K562 (cell line): ENCODE measurements around the gene KRTAP5-7. TPM values are rescaled to one million over a fixed set of nuclear protein-coding genes. Genes with fewer than 3 reads are reported as not detected.

Source experiments
- ATAC-seq: fragments of 200-7000 bp; cut with Tn5 transposase; 3 replicates; pipeline ENCODE4 v1.9.1; 2020; ENCODE audit warnings: moderate library complexity
- BruUV-seq: library from RNA; stranded (reverse); fragments of 400-500 nt; replicated peaks from 2 replicates; lab custom pipeline; 2021; lab: Mats Ljungman, UMichigan
- CTCF ChIA-PET: fragments of 300-600 bp; formaldehyde crosslinking; extraction: SDS; loops from one replicate; lab custom pipeline; 2021; ENCODE audit warnings: low intra/inter-chr PET ratio; lab: Yijun Ruan, JAX
- POLR2A ChIA-PET: fragments of 300-600, 350-650 bp; sonication (Branson Sonifier 250); formaldehyde crosslinking; extraction: SDS; loops from one replicate; lab custom pipeline; 2021; ENCODE audit warnings: antibody characterized with exemption, inconsistent platforms; lab: Yijun Ruan, JAX
- DNase-seq, 4 experiments: peaks; one replicate each; pipeline versions ENCODE4 v3.0.0 to v3.0.0-alpha.2; 2011 to 2018; ENCODE audit warnings: low spot score in 3 of 4, mixed read lengths in 3 of 4; ENCODE audit errors: extremely low read depth in 1 of 4
- FAIRE-seq: peaks from 2 replicates; lab custom pipeline; 2011; peaks lifted over from hg19 to GRCh38; lab: Jason Lieb, UNC
- H2AFZ ChIP-seq: 2 replicates; pipeline ENCODE4 v1.6.0; 2011; ENCODE audit warnings: low read depth, low read length, control low read depth, inconsistent platforms
- H3K27ac ChIP-seq: fragments of 200-600 bp; 3 replicates; pipeline ENCODE4 v1.8.0; 2011; ENCODE audit warnings: low read depth, mild to moderate bottlenecking, control low read depth, inconsistent platforms, low read length, moderate library complexity, mixed read lengths; ENCODE audit errors: extremely low read depth
- H3K27me3 ChIP-seq, 2 experiments: fragments of 300-600 bp in 1 of 2; 2 replicates in 1 of 2; 3 replicates in 1 of 2; pipeline versions ENCODE4 v1.6.0 to v1.8.0; 2011; ENCODE audit warnings: inconsistent platforms in 2 of 2, low read length in 2 of 2, mild to moderate bottlenecking in 1 of 2, mixed read lengths in 1 of 2, moderate library complexity in 1 of 2; ENCODE audit not compliant: control insufficient read depth in 2 of 2, insufficient read depth in 2 of 2
- H3K36me3 ChIP-seq: fragments of 300-600 bp; 3 replicates; pipeline ENCODE4 v1.8.0; 2011; ENCODE audit warnings: mild to moderate bottlenecking, low read length, inconsistent platforms; ENCODE audit not compliant: control insufficient read depth, insufficient read depth
- H3K4me1 ChIP-seq, 2 experiments: fragments of 200-600 bp in 1 of 2; replicated peaks in 1 of 2; 2 replicates in 1 of 2; 3 replicates in 1 of 2; pipeline versions ENCODE4 v1.5.1 to v1.8.0; 2011; ENCODE audit warnings: inconsistent platforms in 2 of 2, low read length in 2 of 2, mild to moderate bottlenecking in 1 of 2, mixed read lengths in 1 of 2, moderate library complexity in 1 of 2; ENCODE audit not compliant: control insufficient read depth in 2 of 2, insufficient read depth in 2 of 2
- H3K4me2 ChIP-seq: 2 replicates; pipeline ENCODE4 v1.6.1; 2011; ENCODE audit warnings: low read length, control low read depth, inconsistent platforms, mixed read lengths; ENCODE audit not compliant: insufficient read depth
- H3K4me3 ChIP-seq: fragments of 200-600 bp; sonication (generic), shearing (Covaris generic); 2 replicates; pipeline ENCODE4 v1.5.1; 2016; ENCODE audit warnings: control low read depth, inconsistent platforms
- H3K79me2 ChIP-seq: fragments of 200-600 bp; 3 replicates; pipeline ENCODE4 v1.8.0; 2011; ENCODE audit warnings: low read length, inconsistent platforms; ENCODE audit not compliant: control insufficient read depth, insufficient read depth
- H3K9ac ChIP-seq, 2 experiments: 2 replicates each; pipeline versions ENCODE4 v1.6.0 to v1.6.1; 2011; ENCODE audit warnings: low read depth in 2 of 2, low read length in 2 of 2, control low read depth in 1 of 2, inconsistent platforms in 1 of 2, mild to moderate bottlenecking in 1 of 2, mixed read lengths in 1 of 2; ENCODE audit not compliant: insufficient read depth in 1 of 2
- H3K9me1 ChIP-seq: one replicate; pipeline ENCODE4 v1.6.0; 2011; ENCODE audit warnings: inconsistent platforms, mild to moderate bottlenecking, low read length, moderate library complexity; ENCODE audit not compliant: control insufficient read depth, insufficient read depth
- H3K9me3 ChIP-seq: replicated peaks from 2 replicates; pipeline ENCODE4 v1.5.1; 2011; ENCODE audit warnings: low read depth, low read length, inconsistent platforms; ENCODE audit not compliant: control insufficient read depth, insufficient read depth
- H4K20me1 ChIP-seq: replicated peaks from 2 replicates; pipeline ENCODE4 v1.6.1; 2011; ENCODE audit warnings: low read length, inconsistent platforms, mixed read lengths; ENCODE audit not compliant: control insufficient read depth, insufficient read depth
- ELK1 ChIP-seq: sonication (generic); formaldehyde crosslinking; IDR thresholded peaks from 2 replicates; pipeline ENCODE4 v1.8.1; 2022; ENCODE audit warnings: missing genetic modification reagents
- ID3 ChIP-seq, 2 experiments: fragments of 250-450 bp in 1 of 2; fragments of 450-650 bp in 1 of 2; sonication (Bioruptor Pico) in 1 of 2; IDR thresholded peaks; 2 replicates each; pipeline versions ENCODE4 v1.6.1 to v1.8.0; 2016 to 2021; ENCODE audit warnings: mild to moderate bottlenecking in 2 of 2, moderate library complexity in 2 of 2, missing compliant biosample characterization in 1 of 2, missing genetic modification characterization in 1 of 2
- MCM2 ChIP-seq: fragments of 450-650 bp; IDR thresholded peaks from 2 replicates; pipeline ENCODE4 v1.6.1; 2017; ENCODE audit warnings: low read depth, mild to moderate bottlenecking
- NFXL1 ChIP-seq: fragments of 450-650 bp; formaldehyde crosslinking; IDR thresholded peaks from 2 replicates; pipeline ENCODE4 v1.4.0; 2021; ENCODE audit warnings: mild to moderate bottlenecking
- PREB ChIP-seq: sonication (generic); formaldehyde crosslinking; IDR thresholded peaks from 2 replicates; pipeline ENCODE4 v1.8.1; 2023; ENCODE audit warnings: mild to moderate bottlenecking, missing genetic modification reagents
- ZKSCAN1 ChIP-seq: fragments of 150-350 bp; IDR thresholded peaks from 2 replicates; pipeline ENCODE4 v1.6.1; 2016; ENCODE audit warnings: low read depth, low read length
- ZNF444 ChIP-seq: fragments of 250-450 bp; sonication (Bioruptor Pico); IDR thresholded peaks from 2 replicates; pipeline ENCODE4 v1.4.0; 2020; ENCODE audit warnings: mild to moderate bottlenecking, moderate library complexity
- ZNF449 ChIP-seq: fragments of 250-450 bp; sonication (Bioruptor Pico); IDR thresholded peaks from 2 replicates; pipeline ENCODE4 v1.8.0; 2022; ENCODE audit warnings: moderate library complexity, mild to moderate bottlenecking, inconsistent platforms
- WGBS: fragments of 100-300 bp; shearing (Covaris generic); methylation state at CpG from one replicate; pipeline ENCODE4 v1.1.6; 2016; ENCODE audit warnings: low coverage, mixed read lengths; ENCODE audit not compliant: insufficient coverage; ENCODE audit errors: missing lambda C conversion rate; 5-methylcytosine and 5-hydroxymethylcytosine counted together
- in situ Hi-C: fragments of 300-500 bp; cut with MboI; formaldehyde crosslinking; loops from 4 replicates; pipeline ENCODE4 v1.15.0; 2018; ENCODE audit warnings: inconsistent platforms, mixed read lengths
- intact Hi-C: fragments of 100-400 bp; cut with micrococcal nuclease; formaldehyde crosslinking; loops from 2 replicates; pipeline ENCODE4 v1.14.2; 2022
- polyA plus RNA-seq, 8 experiments: library from polyadenylated mRNA; depleted of rRNA in 4 of 8; stranded (reverse) in 5 of 8; unstranded in 3 of 8; fragments of >200 nt; fragmentation: Nextera tagmentation in 2 of 8; fragmentation: Illumina TruSeq in 1 of 8; extraction: Ambion mirVana in 2 of 8; extraction: Trizol in 1 of 8; gene quantifications; 2 replicates each; pipeline versions ENCODE4 v1.2.1 to v1.2.3, GENCODE V29; 2011 to 2014; ENCODE audit warnings: inconsistent platforms in 1 of 8, missing spikeins in 1 of 8
- total RNA-seq, 7 experiments: library from RNA; depleted of rRNA in 6 of 7; stranded (reverse); fragments of >200 nt in 6 of 7; fragmentation: Illumina TruSeq in 2 of 7; extraction: Trizol in 2 of 7; gene quantifications; 2 replicates each; pipeline versions ENCODE4 v1.2.1 to v1.2.3, GENCODE V29; 2011 to 2021; ENCODE audit warnings: low replicate concordance in 1 of 7

Gene KRTAP5-7
- total and polyA plus RNA-seq, 9 of the 15 experiments (the other 6 are each of a cell fraction or from before 2014, with no cell fraction given) = not detected

GRCh38 chr11:71485063-71485399, 42.0 kb upstream of the KRTAP5-7 start (continued):
- TF ChIP-seq NFXL1 (CRISPR knock-in tag) = no peak

GRCh38 chr11:71485466-71485865, 41.6 kb upstream of the KRTAP5-7 start:
- Histone ChIP-seq H3K4me3 (no peak overlapping the region), H3K9ac (no peak overlapping the region), H3K4me1 (peaks cover 6 to 17% of the 10 kb centered on the region in 2 experiments; a peak in 4 of 5 replicates), H3K27me3 (no peaks in the 10 kb centered on the region), H3K9me1 (no peaks in the 10 kb centered on the region), H2AFZ (no peak overlapping the region), H3K36me3 (peaks cover 58% of the 10 kb centered on the region; the same call in 2 of the 3 replicates), H3K9me3 (no peaks in the 10 kb centered on the region), H3K4me2 (no peak overlapping the region), H4K20me1 (no peaks in the 10 kb centered on the region), H3K27ac (no peak overlapping the region), H3K79me2 (no peaks in the 10 kb centered on the region)
- whole genome bisulfite sequencing = 92% methylated on average over 15 of the region's 18 CpGs
- no peak for FAIRE-seq
- ChIA-PET POLR2A (no interaction called here), CTCF (no interaction called here)
- no TSS peak for BruUV-seq
- no peak for DNase-seq
- intact Hi-C loops (no loop called here), in situ Hi-C loops (no loop called here)
- TF ChIP-seq ZNF444 (CRISPR knock-in tag) = no peak
- TF ChIP-seq PREB (CRISPR knock-in tag) = no peak
- TF ChIP-seq ID3 (CRISPR knock-in tag; IDR thresholded peaks at IDR 0.05) = no peak
- no peak for TF ChIP-seq ID3 (tag; IDR thresholded peaks at IDR 0.05)
- no peak for TF ChIP-seq ELK1 (CRISPR knock-in tag)
- no peak for TF ChIP-seq ZKSCAN1
- no peak for TF ChIP-seq MCM2
- TF ChIP-seq ZNF449 (CRISPR knock-in tag) = no peak
- no peak for ATAC-seq
